Measurements from ENCODE around the gene KCNQ1.

KCNQ1 gene

DNA sequence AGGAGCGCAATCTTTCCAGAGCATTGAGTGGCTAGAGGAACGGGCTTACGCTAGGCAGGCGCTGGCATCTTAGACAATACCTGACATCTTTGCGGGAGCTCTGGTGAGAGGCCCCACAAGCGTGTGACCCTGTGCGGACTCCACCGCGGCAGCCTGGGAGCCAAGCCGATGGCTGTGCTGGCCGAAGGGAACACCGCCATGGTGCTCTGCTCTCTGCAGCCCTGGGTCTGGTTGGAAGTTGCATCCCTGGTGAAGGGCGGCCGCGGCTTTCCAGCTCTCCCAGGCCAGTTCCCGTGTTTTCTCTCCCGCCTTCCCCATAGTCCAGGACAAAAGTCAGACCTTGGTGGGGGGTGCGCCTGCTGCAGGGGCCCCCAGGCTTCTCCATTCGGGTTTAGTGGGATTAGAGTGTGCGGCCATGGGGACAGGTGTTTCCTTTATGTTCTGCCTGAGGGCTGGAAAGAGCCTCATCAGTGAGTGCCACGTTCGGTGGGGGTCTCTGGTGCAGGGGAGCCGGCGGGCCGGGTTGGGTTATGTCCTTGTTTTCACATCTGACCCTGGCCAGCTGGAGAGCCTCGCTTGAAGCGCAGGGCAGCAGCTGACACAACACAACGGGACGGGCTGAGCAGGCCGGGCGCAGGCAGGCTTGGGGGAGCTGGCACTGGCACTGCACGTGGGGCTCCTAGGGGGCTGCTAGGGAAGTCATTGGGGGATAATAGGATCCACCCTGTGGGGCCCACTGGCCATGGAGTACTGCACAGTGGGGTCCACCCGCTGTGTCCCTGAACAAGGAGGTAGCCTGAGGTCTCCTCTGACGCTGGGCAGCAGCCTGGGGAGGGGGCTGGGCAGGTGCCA is 94.8 kb downstream of the KCNQ1 start:
- no peak for DNase-seq

DNA sequence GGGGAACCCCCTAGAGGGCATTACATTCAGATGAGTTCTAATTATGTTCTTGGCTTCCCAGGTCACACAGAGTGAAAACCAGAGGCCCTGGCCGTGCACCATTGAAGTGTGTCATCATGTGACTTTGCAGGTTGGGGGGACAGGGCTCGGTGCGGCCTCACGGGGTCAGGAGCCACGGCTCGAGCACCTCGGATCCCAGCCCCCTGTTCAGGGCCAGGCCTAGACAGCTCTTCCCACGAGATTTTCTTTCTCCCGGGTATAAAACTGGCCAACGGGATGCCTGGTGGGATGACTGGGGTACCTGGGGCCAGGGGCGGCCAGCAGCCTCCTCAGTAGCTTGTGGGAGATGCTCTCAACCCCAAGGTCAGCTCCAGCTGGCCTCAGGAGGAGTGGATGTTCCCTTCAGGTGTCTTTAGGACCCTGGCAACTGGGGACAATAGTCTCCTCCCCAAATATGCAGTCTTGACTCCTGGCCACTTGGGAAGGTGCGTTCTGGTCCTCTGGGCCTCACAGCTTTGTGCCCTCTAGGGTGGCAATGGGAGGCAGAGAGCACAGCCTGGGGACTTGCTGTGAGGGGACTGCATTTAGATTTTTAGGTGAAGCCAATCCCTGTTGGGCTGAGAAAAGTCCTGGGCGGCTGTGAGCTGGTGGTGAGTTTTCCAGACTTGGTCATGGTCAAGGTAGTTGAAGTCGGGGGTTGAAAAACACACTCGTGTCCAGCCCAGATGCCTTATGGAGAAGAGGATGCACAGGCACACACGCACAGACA is 95.6 kb downstream of the KCNQ1 start:
- no peak for DNase-seq

DNA sequence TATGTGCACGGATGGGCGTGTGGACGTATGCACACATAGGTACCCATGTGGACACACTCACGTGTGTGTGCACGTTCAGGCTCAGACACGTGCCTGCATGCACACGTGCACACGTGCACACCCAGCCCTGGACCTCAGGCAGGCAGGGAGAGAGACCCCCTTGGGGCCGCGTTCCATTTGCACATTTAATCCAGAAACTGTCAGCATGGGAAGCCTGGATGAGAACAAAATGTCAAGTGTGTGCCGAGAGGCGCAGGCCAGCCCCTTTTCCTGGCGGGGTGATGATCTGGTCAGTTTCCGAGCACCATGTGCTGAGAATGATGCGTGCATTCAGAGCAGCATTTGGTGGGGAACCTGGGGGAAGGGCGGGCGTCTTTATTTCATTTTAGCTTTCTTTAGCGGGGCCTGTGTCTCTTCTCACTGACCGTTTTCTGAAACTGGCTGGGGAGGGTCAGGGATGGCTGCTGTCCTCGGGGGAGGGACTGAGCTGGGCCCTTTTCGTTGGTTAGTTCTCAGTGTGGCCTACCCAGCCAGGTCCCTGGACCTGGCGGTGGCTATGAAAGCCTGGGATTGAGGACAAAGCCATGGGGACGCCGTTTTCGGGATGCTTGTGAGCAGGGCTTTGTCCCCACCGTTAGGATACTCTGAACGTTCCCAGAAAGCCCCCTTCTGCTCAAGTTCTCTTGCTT is 96.3 kb downstream of the KCNQ1 start:
- DNase-seq = no peak

DNA sequence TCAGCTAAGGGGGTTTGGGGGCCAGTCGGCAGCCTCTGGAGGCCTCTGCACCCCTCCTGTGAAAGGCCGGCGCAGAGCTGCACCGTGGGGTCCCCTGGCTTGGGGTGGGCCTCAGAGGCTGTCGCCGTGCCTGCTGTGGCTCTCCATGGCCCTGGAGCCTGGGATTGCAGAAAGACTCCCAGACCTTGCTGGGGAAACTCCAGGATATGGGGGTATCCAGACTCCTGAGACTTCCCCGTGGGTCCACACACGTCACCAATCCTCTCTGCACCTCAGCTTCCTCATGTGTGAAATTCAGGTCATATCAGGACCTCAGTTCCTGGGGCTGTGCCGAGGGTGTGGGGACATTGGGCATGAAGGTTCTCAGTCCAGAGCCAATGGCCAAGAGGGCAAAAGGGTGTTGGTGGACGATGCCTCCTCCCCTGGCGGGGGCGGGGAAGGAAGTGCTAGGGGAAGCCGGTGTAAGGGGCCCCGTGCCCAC is 97.1 kb downstream of the KCNQ1 start:
- no peak for DNase-seq

DNA sequence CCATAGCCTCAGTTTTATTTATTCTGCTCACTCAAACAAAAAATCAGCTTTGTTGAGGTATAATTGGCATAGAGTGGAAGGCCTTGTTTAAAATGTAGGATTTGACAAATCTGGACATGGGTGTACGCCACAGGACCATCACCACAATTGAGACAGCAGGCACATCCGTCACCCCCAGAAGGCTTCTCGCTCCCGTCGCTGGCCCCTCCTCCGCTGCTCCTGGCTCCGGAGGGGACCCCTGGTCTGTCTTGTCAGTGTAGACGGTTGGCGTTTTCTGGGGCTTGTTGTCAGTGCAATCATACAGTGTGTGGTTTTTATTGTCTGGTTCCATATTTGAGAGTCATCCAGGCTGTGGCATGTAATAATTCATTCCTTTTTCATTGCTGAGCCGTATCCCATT is 97.6 kb downstream of the KCNQ1 start:
- DNase-seq = no peak

DNA sequence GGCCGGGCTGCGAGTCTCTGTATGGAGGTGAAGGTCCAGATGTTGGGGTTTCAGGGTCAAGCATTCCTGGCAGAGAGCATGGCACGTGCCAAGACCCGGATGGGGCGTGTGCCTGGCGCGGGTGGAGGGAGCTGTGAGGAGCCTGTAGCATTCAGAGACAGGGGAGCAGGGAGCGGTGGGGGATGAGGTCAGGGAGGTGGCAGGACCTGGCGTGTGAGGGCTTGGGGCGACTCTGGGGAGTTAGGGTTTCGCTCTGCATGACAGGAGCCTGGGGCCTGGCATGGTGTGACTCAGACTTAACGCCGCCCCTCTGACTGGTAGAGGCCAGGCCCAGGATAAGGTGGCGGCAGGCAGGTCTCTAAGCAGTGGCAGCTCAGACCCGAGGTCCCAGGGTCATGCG is 103.0 kb downstream of the KCNQ1 start:
- no peak for DNase-seq

DNA sequence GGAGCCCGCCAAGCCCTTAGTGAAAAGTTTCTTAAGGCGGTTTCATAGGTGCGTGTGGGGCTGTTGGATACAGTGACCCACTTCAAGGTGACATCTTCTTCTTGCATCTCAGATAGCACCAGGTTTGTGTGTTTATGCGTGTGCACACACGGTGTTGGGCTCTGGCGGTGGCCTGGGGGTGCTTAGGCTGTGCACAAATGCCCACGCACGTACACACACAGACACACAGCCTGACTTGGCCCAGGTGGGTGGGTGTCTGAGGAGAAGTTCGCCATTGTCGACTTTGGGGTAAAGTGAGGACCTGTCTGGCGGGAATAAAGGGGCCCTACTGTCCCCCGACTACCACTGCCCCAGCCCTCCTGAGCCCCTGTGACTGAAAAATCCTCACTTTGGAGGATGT is 103.8 kb downstream of the KCNQ1 start:
- no peak for DNase-seq

DNA sequence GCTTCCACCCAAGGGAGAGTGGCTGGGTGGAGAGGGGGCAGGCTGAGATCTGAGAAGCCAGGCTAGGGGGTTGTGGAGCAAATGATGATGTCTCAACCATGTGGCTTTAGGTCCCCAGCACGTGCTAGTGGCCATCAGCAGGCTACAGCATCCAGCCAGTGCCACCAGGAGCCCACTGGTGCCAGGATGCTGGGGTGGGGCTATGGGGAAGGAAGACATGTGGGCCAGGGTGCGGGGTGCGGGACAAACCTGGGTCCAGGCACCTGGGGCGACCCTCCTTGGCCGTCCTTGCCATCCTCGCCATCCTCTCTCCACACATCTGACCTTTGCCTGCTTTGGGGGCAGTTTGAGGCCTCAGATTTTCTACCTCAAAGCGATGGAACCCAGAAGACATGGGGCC is 104.3 kb downstream of the KCNQ1 start:
- DNase-seq = no peak

DNA sequence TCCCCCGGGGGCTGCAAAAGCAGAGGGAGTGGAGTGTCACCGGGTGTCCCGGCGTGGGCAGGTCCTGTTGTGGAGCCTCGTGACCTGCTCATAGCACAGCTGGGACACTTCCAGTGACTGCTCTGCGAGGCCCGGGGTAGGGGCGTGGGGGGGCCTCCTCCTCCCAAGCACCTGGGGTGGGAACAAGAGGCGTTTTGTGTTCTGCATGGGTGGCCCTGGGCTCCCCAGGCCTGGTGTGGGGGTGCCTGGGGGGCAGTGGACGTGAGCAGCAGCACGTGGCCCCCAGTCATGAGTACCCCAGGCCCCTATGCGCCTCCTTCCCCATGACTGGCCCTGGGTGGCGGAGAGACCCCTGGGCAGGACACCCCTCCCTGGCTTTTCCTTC is 104.7 kb downstream of the KCNQ1 start:
- no peak for DNase-seq

DNA sequence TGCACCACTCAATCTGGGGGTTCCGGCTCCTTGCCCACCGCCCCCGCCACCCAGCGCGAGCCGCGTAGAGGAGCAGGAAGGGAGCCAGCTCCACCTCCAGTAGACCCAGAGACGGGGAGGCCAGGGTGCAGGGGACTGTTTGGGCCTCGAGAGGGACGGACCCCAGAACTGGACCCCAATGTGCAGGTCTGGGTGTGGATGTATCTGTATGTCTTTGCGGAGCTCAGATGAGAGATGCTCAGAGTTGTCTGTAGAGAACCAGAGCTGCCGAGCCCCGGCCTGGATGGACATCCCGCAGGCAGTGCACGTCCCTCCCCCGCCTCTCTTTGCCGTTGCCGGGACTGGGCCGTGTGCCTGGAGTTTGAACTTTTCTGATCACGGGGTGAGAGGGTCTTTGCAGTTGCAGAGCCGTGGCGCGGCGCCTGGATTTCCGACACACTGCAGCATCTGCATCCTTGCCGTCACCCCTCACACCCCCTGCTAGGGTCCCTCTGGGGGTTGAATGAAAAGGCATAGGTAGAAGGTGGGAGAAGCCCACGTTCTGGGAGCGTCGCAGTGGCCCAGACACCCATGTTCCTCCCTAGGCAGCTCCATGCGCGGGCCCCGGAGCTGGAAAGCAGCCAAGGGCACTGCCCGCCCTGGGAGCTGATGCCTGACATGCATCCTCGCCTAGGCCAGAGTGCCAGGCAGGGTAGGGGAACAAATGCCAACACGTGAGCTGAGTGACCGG is 105.2 kb downstream of the KCNQ1 start:
- no peak for DNase-seq

DNA sequence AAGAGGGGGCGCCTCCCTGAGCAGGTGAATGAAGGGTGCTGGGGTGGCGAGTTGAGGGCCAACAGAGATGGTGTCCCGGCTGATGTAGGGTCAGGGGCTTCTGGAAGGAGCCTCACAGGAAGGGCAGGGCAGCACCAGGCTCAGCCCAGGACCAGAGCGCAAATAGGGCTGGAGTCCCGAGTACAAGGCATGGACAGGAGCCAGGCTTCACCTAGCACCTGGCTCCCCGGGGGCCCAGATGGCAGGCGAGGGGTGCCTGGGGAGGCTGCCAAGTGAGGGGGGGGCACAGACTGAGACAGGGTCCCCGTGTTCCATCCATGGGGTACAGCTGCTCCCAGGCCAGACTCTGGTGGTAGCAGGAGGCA is 105.8 kb downstream of the KCNQ1 start:
- DNase-seq = no peak

DNA sequence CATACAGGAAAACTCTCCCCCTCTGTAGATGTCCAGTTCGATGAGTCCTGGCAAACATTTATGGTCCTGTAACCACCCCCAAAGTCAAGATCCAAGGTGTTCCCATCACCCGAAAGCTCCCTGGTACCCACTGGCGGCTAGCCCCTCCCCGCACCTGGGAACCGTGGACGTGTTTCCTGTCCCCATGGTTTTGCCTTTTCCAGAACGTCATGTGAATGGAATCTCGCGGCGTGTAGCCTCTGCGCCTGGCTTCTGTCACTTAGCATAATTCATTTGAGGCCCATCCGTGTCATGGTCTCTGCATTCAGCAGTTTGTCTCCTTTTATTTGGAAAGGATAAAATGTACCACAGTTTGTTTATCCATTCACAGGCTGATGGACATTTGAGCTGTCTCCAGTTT is 106.3 kb downstream of the KCNQ1 start:
- no peak for DNase-seq

DNA sequence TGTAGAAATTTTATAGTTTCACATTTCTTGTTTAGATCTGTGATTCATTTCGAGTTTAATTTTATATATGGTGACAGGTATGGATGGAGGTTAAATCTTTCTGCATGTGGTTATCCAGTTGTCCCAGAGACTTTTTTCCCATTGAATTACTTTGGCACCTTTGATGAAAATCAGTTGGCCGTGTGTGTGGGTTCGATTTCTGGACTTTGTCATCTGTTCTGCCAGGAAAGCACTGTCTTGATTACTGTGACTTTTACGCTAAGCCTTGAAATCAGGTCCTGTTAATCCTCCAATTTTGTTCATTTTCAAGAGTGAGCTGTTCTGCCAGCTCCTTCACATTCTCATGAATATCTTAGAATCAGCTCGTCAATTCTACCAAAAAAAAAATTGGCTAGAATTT is 107.4 kb downstream of the KCNQ1 start:
- no peak for DNase-seq

DNA sequence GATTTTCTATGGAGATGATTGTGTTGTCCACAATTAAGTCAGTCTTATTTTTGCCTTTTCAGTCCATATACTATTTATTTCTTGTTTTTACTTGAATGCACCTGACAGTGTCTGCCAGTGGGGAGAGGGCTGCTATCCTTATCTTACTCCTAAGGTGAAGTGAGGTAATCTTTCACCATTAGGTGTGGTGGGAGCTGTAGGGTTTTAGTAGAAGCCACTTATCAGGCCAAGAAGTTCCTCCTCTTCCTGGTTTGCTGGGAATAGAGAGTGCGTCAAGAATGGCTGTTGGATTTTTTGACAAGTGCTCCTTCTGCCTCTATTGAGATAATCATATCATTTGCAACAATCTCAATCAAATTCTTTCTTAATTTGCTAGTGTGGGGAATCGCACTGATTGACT is 108.4 kb downstream of the KCNQ1 start:
- no peak for DNase-seq

DNA sequence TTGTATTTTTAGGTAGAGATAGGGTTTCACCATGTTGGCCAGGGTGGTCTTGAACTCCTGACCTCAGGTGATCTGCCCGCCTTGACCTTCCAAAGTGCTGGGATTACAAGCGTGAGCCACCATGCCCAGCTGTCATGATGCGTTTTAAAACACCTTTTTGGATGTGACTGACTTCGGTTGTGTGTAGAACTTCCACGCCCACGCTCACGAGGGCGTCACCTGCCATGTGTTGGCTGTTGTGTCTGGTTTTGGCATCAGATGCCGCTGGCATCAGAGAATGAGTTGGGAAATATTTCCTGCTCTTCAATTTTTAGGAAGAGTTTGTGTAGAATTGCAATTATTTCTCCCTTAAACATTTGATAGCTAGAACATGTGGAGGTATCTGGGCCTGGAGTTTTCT is 109.1 kb downstream of the KCNQ1 start:
- no peak for DNase-seq

DNA sequence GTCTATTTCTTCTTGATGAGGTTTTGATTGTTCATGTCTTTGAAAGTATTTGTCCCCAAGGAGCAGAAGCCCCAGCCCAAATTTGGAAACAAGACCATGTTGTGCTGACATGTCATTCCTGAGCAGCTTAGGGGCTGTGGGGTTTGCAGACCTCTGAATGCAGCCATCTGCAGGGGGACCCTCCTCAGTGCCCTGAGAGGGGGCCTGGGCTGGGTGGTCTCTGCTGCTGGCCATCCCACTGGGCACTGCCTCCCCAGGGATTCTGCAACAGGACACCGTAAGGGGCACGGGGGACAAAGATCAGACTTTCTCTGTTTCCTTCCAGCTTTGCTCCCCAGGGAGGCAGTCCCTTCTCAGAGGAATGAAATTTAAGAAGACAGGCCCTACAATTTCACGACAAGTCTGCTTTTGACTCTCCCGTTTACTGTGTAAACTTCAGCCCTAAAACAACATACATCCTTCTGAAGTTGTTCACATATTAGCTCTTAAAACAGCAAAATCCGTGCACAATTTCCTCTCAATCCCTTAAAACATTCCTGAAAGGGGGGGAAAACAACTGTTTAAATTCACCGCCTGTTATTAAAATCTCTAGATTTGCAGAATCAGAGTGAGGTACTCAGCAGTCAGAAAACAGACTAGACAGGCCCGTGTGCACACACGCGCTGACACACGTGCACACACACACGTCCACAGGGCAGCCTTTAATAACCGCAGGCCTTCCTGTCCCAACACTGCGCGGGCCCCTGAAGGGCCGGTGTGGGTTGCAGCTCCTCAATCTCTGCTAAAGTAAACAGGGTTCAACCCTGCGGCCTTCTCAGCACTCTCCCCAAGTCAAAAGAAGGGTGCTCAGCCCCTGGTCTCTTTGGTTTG is 109.8 kb downstream of the KCNQ1 start:
- no peak for DNase-seq

DNA sequence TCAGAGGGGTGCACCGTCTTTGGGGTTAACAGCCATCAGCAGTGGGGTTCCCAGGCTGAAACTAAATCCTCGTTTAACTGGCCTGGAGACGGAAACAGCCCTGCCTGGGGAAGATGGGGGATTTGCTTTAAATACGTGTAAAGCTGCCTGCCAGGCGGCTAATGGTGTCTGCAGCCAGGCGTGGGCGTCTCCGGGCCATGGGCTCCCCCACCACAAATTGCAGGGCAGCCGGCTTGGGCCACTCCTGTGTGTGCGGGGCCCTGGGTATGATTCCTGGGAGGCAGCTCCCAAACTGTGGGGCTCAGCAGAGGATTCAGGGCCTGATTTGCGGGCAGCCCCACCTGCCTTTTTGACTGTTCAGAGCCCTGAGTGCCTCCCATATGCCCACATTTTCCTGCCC is 110.5 kb downstream of the KCNQ1 start:
- DNase-seq = no peak

DNA sequence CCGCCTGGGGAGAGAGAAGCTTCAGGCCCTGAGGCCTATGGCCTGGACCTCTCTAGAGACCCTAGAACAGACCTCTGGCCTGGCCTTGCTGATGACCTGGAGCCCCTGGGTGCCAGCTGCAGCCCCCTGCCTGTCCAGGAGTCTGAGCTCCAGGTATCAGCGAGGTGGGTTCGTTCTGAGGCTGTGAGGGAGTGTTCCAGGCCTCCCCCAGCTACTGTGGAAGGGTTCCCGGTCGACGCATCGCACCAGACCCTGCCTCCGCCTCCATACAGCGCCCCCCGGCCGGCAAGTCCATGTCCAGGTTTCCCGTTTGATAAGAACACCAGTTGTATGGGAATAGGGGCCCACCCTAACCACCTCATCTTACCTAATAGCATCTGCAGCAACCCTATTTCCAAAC is 111.1 kb downstream of the KCNQ1 start:
- no peak for DNase-seq

DNA sequence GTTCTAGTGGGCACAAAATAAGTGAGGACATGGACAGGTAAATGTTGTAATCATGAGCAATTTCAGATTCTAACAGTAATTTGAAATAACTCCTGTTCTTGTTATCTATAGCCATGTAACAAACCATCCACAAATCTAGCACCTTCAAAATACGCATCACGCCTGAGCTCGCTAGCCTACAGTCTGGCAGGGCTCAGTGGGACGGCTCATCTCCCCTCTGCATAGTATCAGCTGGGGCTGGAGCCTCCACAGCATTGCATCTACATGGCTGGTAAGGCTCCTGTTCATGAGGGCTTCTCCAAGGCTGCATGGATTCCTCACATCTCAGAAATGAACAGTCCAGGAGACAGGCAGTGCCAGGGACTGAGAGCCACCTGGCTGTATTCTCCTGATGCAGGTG is 112.6 kb downstream of the KCNQ1 start:
- no peak for DNase-seq

DNA sequence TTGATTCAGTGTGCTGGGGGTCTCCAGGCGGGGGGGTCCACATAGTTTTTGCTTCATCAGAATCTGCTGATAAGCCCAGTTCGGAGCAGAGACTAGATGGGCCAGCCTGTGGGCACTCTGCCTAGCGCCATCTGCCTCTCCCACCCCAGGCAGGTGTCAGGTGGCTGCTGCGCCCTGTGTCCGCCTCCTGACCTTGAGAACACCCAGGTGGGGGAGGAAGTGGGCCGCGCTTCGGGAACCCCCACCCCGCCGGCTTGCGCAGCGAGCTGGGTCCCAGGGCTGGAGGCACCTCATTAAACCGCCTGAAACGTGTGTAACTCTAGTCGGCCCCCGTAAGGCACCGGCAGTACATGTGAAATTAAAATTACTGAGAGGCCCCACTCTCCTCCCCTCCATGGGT is 113.6 kb downstream of the KCNQ1 start:
- no peak for DNase-seq

DNA sequence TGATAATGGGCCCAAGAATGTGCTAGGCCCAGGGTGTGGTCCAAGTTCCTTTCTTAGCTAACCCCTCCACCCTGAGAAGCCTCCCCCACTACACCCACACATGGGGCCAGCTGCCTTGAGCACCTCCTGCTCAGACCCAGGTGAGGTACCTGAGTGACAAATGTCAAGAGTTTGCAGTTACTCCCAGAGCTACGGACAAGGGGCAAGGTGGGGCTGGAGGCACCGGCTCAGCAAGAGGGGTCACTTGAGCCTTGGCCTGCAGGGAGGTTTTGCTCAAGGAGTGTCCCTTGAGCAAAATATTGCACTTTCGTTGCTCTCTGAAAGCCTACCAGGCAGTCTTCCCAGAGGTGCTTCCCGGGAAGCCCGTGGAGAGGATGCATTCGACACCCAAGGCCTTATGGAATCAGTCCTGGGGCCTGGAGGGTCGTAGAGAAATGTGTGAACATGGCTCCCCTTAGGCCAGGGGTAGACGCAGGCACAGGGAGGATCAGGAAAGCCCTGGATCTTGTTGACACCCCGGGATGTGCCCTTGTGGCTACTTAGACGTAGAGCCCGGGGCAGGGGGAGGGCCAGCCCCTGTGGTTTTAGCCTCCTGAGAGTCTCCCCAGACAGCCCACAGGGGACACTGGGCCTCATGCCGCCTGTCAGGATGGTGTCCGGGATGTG is 114.2 kb downstream of the KCNQ1 start:
- no peak for DNase-seq
